ENCODE measurements around the gene SRRD.
"Not testable (repeated sequence)": the region's sequence is repeated elsewhere in the genome, so short reads cannot be mapped to it uniquely, and the experiment has no call there.

The SRRD gene

DNA sequence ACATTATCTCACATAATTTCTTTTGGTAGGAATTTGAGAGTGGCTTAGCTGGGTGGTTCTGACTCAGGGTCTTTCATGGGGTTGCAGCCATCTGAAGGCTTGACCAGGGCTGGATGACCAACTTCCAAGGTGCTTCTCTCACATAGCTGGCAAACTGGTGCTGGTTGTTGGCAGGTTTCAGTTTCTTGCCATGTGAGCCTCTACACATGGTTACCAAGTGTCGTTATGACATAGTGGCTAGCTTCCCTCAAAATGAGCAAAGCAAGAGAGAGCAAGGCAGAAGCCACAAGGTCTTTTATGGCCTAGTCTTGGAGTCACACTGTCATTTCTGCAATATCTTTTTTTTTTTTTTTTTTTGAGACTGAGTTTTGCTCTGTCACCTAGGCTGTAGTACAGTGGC is 32.8 kb downstream of the SRRD start:
- DNase-seq (ENCODE audit: extremely low read depth in 1 of 2, low read depth in 1 of 2): no peak

DNA sequence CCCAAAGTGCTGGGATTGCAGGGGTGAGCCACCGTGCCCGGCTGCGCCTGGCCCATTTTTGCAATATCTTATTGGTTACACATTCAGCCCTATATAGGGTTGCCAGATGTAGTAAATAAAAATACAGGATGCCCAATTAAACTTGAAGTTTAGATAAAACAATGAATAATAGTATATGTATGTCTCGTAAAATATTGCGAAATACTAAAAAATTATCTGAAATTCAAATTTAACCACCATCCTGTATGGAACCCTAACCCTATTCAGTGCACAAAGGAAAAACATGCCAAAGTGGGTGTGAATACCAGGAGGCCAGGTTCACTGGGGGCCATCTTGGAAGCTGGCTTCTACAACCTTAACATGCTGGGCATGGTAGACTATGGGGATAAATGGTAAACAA is 33.8 kb downstream of the SRRD start:
- DNase-seq (ENCODE audit: extremely low read depth in 1 of 2, low read depth in 1 of 2): no peak

DNA sequence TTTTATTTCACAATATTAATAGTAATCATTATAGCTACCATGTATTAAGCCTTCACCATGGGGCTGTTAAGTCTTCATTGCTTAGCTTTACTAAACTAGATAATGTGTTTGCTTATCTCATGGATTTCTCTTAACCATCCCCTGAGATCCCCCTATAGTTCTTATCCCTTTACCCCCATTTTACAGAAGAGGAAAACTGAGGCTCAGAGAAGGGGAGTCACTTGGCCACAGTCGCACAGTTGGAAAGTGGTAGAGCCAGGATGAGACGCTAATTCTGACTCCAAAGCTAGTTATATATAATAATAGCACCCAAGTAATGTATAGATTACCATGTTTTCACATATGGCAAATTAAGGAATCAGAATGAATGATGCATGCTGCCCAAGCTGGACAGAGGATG is 38.3 kb downstream of the SRRD start:
- no peak for DNase-seq (ENCODE audit: extremely low read depth in 1 of 2, low read depth in 1 of 2)

DNA sequence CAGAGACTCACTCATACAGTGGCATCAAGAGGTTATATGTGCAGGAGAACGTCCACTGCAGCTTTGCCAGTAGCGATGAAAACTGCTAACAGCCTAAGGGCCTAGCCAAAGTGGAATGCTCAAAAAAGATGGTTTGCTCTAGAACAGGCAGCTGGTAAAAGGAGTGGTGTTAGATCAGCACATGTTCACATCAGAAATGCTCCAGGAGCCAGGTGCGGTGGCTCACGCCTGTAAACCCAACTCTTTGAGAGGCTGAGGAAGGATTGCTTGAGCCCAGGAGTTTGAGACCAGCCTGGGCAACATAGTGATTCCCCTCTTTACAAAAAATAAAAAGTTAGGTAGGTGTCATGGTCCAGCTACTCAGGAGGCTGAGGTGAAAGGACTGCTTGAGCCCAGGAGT is 38.9 kb downstream of the SRRD start:
- no peak for DNase-seq (ENCODE audit: extremely low read depth in 1 of 2, low read depth in 1 of 2)

DNA sequence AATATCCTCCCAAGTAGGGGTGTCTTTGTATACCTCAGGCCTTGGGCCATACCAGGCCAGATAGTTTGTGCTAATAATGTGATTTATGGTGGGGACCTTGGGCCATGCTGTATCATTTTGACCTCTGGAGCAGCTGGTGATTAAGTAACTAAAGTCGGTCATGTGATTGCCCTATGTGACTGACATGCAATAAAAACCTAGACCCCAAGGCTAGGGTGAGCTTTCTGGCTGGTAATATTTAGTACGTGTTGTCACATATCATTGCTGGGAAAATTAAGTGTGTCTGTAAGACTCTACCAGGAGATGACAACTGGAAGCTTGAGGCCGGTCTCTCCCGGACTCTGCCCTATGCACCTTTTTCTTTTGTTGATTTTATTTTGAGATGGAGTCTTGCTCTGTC is 41.2 kb downstream of the SRRD start:
- no peak for DNase-seq (ENCODE audit: extremely low read depth in 1 of 2, low read depth in 1 of 2)

DNA sequence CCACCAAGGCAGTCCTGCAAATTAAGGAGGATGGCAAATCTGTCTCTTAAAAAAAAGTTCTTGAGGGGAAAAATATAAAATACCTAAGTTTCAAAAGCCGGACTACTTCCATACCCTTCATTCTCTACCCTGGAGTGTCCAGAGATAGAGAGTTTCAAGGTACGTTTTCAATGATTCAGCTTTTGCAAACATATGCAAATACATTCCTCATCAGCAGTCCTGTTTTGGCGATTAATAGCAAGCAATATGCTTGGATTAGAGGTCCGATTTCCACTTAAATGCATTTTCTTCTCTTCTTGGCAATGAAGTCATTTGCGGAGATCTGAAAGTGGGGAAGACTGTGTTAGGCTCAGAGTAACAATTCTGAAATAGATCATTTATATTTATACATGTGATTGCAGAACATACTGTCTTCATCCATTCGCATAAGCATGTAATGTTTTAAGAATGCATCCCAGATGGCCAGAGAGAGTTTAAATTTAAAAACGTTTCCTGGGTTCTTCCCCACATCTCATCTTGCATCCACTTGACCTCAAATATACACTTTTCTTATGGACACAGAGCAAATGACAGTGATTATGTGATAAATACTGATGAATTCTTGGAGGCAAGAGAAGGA is 42.4 kb downstream of the SRRD start:
- DNase-seq (ENCODE audit: extremely low read depth in 1 of 2, low read depth in 1 of 2): no peak

DNA sequence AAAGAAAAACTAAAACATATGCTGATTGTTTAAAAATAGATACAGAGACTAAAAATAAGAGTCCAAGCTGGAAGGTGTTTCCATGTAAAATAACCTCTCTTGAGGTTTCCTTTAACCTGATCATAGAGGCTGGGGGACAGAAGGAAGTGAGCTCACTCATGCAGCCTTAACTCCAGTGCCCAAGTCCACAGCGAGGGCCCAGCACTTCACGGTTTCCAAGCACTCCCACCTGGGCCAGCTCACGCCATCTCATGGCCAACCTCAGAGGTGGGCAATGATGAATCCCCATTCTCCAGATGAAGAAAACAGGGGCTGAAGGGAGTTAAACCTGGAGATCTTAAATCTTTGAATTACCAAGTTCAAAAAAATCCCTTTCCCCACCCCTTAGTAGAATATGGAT is 43.5 kb downstream of the SRRD start:
- no peak for DNase-seq (ENCODE audit: extremely low read depth in 1 of 2, low read depth in 1 of 2)

DNA sequence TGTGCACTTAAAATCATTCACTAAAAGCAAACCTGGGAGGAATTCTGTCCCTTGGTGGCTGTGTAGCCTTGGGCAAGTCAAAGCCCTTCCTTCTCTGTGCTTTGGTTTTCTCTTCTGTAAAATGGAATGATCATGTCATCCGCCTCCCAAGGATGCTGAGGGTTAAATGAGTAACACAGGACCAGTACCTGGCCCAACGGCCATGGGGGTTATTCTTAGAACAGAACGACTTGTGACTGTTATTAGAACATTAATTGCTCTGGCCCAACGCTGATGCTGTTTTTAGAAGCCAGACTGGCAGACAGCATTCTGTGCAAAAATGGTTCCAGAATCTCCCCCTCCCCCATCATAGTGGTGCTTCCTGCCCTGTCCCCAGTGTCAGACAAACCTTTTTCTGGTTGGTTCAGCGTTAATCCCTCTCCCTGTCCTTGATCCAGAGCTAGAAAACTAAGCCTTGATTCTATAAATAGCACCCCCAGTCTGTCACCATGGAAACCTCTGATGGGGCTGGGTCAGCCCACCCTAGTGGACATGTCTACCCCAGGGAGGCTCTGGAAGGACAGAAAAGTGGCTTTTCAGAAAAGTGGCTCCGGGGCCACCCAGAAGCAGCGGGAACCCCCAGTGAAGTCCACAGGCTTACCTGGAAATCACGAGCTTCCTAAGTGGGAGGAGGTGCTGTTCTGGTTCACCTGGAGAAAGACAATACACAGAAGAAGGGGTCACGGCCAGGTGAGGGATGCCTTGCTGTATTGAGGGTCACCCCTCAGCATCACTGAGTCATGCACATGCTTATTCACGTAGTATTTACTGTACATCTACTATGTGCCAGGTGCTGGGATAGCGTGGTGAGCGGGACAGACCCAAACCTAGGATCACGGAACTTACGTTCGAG is 44.1 kb downstream of the SRRD start:
- DNase-seq (ENCODE audit: extremely low read depth in 1 of 2, low read depth in 1 of 2): no peak

DNA sequence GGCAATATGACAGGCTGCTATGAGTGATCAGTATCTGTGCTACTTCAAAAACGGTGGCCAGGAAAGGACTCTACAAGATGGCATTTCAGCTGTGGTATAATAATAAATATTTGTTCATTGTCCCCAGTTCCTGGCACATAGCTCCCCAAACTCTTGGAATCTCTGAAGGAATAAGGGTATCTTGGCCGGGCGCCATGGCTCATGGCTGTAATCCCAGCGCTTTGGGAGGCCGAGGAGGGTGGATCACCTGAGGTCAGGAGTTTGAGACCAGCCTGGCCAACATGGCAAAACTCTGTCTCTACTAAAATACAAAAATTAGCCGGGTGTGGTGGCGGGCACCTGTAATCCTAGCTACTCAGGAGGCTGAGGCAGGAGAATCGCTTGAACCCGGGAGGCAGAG is 44.8 kb downstream of the SRRD start:
- not testable (repeated sequence) for DNase-seq (ENCODE audit: extremely low read depth in 1 of 2, low read depth in 1 of 2)

DNA sequence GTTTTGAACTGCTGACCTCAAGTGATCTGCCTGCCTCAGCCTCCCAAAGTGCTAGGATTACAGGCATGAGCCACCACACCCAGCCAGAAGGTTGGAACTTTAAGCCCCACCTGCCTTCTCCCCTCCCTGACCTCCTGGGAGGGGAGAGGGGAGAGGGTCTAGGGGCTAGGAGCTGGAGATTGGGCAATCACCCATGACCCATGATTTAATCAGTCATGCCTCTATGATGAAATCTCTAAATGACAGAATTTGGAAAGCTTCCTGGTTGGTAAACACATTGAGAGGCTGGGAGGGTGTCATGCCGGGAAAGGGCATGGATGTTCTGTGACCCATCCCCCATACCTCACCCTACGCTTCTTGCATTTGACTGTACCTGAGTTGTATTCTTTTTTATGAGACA is 45.7 kb downstream of the SRRD start:
- no peak for DNase-seq (ENCODE audit: extremely low read depth in 1 of 2, low read depth in 1 of 2)

DNA sequence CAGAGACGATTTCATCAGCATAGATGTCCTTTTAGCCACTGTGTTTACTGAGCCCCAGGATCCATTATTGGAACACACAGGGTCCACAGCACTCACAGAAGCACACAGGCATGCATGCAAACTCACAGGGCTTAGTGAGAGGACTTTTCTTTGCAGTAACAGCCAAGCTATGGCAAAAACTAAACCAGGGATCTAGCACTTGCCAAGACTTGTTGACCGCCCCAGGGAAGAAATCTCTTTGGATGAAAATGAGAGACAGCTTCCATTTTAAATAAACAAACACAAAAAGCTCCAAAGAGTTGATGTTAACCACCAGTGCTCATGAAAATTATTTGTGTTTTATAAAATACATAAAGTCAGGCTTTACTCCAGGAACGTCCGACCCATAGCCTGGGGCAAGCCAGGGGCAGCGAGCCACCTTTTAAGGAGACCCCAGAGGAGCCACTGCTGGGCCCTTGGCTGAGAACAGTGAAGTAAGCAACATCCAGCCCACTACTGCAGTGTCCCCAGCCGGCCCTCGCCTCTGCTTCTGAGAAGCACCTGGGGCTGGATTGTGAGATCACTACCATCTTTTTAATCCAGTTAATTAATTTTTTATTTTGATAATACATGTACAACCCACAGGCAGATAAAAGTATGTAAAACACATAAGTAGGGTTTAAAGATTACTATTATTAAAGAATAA is 50.6 kb downstream of the SRRD start:
- no peak for DNase-seq (ENCODE audit: extremely low read depth in 1 of 2, low read depth in 1 of 2)

DNA sequence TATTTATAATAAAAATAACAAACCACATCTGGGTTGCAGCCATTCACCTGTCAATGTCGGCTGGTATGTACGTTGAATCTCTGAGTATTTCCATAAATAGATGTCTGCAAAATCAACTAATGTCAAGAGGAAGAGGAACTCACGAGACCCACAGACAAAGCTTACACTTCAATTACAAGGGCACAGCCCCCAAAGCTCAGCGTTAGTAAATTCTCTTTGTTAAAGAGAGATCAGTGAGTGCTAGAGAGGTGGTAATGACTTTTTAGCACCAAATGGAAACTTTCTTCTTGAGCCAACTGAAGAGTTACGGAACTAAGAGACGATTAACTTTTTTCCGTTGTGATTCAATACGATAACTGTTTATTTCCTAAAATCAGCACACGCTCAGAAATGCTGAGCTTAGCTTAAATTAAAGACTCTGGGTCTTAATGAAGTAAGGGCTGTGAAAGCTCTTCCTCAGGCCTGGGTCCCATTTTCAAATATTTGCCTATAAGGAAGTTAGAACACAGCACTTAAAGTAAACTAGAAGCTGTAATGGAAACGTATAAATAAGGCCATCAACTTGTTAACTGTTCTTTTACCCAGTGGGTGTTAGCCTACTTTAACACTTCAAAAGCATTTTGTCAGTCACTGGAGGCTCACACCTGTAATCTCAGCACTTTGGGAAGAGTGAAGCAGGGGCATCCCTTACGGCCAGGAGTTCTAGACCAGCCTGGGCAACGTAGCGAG is 51.4 kb downstream of the SRRD start:
- DNase-seq (ENCODE audit: extremely low read depth in 1 of 2, low read depth in 1 of 2): no peak

DNA sequence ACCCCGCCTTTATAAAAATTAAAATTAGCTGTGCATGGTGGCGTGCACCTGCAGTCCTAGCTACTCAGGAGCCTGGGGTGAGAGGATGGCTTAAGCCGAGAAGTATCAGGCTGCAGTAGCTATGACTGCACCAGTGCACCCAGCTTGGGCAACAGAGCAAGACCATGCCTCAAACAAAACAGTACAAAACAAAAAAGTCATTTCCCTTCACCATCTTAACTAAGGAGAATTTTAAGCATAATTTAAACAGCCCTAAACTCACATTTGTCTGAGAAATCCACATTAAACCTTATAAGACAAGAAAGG is 51.9 kb downstream of the SRRD start:
- no peak for DNase-seq (ENCODE audit: extremely low read depth in 1 of 2, low read depth in 1 of 2)

DNA sequence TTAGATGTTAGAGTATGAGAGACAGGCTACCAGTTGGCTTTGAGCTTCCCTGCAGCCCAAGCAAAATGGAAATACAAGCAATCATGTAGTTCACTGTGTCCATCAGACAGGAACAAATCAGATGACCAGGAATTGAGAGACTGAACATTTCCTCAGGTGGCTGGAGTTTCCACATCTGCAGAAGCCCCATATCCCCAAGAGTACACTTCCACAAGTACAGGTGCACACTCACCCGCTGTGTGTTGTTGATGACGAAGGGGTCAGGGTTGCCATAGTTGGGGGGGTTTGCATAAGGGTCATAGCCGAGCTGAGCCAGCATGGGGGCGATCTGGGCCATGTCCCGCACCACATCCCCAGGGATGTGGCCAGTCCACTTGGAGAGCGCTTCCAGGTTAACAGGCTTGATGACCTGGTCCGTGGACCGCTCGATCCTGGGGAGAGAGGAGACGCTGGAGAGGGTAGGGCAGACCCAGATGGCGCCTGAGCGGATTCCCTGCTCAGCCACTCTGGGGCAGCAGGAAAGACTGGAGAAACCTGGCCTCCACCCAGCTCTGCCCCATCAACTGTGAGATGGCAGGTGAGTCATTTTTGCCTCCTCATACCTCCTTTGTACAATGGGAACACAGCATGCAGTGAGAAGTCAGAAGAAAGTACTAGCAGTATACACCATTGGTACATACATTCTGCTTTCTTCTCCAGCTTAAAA is 52.5 kb downstream of the SRRD start:
- DNase-seq (ENCODE audit: extremely low read depth in 1 of 2, low read depth in 1 of 2): no peak

DNA sequence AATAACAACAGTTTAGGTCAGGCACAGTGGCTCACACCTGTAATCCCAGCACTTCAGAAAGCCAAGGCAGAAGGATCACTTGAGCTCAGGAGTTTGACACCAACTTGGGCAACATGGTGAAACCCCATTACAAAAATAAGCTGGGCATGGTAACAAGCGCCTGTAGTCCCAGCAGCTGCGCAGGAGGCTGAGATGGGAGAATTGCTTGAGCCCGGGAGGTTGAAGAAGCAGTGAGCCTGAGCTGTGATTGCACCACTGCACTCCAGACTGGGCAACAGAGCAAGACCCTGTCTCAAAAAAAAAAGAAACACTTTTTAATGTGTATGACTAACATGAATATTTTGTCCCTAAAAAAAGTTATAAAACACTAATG is 53.1 kb downstream of the SRRD start:
- no peak for DNase-seq (ENCODE audit: extremely low read depth in 1 of 2, low read depth in 1 of 2)

DNA sequence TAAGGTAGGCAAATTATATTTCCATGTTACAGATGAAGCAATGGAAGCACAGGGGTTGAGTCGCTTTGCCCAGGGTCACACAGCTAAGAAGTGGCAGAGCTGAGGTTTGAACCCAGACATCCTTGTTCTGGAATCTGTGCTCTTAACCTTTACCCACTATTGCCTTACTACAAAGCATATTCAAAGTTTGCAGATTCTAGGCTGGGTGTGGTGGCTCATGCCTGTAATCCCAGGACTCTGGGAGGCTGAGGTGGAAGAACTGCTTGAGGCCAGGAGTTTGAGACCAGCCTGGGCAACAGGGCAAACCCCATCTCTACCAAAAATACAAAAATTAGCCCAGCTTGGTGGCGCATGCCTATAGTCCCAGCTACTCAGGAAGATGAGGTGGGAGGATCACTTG is 56.4 kb downstream of the SRRD start:
- no peak for DNase-seq (ENCODE audit: extremely low read depth in 1 of 2, low read depth in 1 of 2)

DNA sequence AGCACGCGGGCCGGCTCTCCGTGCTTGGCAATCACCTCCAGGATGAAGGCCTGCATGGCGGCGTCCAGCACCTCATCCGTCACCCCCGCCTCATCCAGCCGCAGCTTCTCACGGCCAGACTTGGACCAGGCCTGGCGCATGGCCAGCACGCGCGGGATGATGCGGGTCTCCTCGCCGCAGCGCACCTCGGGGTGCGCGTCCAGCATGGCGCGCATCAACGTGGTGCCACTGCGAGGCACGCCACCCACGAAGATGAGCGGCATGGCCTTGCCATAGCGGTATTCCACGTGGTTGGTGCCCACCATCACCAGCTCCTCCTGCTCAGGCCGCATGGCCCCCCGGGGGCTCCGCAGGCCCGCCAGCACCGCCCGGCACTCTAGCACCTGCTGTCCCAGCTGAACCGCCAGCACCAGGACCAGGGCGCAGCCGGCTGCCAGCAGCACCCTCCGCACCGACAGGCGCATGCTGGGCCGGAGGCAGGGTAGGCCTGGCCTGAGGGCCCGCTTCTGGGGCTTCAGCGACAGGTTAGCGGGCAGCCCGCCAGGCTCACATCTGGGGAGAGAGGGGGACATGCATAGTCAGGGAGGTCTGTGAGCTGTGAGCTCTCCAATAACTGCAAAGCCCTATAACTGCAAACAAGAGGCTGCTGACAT is 57.6 kb downstream of the SRRD start:
- no peak for DNase-seq (ENCODE audit: extremely low read depth in 1 of 2, low read depth in 1 of 2)

DNA sequence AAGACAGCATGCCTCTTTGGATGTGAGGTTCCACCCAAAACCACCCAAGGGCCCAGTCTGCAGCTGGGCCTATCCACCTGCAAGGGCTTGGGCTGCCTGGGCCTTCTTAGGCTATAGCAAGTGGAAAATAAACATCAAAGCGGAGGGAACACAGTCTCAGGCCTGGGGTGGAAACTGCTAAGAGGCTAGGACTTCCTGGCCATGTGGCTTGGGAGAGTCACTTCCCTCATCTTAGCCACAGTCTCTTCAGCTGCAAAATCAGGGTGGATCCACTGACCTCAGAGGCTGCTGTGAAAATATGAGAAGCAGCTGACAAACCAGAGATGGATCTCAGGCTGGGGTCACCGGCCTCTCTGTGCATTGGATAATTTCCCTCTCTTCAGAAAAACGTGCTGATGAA is 59.2 kb downstream of the SRRD start:
- no peak for DNase-seq (ENCODE audit: extremely low read depth in 1 of 2, low read depth in 1 of 2)

All from activated CD8-positive, alpha-beta memory T cell treated with anti-CD3 and anti-CD28 coated beads for 1 hour (primary cell).